Neural progenitor cell (in vitro differentiated cells): ENCODE results near the gene MAPK4. TPM values are rescaled to one million over a fixed set of nuclear protein-coding genes. Genes with fewer than 3 reads are reported as not detected.

Experiments used
- DNase-seq: peaks from one replicate; pipeline ENCODE4 v3.0.0-alpha.2; 2016; ENCODE audit warnings: low spot score
- H2AFZ ChIP-seq: fragments of 200-600 bp; sonication (generic); replicated peaks from 2 replicates; pipeline ENCODE4 v1.6.1; 2016; ENCODE audit warnings: antibody characterized with exemption
- H3F3A ChIP-seq: fragments of 200-600 bp; sonication (generic); 2 replicates; pipeline ENCODE4 v1.6.1; 2016; ENCODE audit warnings: antibody characterized with exemption, low read depth
- H3K27ac ChIP-seq: fragments of 200-600 bp; sonication (generic); 2 replicates; pipeline ENCODE4 v1.5.1; 2016; ENCODE audit warnings: mild to moderate bottlenecking
- H3K27me3 ChIP-seq: fragments of 200-600 bp; sonication (generic); 2 replicates; pipeline ENCODE4 v1.6.1; 2016; ENCODE audit warnings: mild to moderate bottlenecking, moderate library complexity
- H3K36me3 ChIP-seq: fragments of 200-600 bp; sonication (generic); 2 replicates; pipeline ENCODE4 v1.5.1; 2016
- H3K4me1 ChIP-seq: fragments of 200-600 bp; sonication (generic); 2 replicates; pipeline ENCODE4 v1.6.1; 2016; ENCODE audit warnings: mixed run types
- H3K4me2 ChIP-seq: fragments of 200-600 bp; sonication (generic); 2 replicates; pipeline ENCODE4 v1.6.1; 2016
- H3K4me3 ChIP-seq: fragments of 200-600 bp; sonication (generic); 2 replicates; pipeline ENCODE4 v1.5.1; 2016
- H3K79me2 ChIP-seq: fragments of 200-600 bp; sonication (generic); 2 replicates; pipeline ENCODE4 v1.6.1; 2016; ENCODE audit warnings: low read depth
- H3K9ac ChIP-seq: fragments of 200-600 bp; sonication (generic); 2 replicates; pipeline ENCODE4 v1.6.1; 2016
- H3K9me3 ChIP-seq: fragments of 200-600 bp; sonication (generic); 2 replicates; pipeline ENCODE4 v1.5.1; 2016; ENCODE audit warnings: low read depth
- H4K20me1 ChIP-seq: fragments of 200-600 bp; sonication (generic); 2 replicates; pipeline ENCODE4 v1.6.1; 2016; ENCODE audit warnings: low read depth
- H3K27ac Mint-ChIP-seq: 3 replicates; pipeline ENCODE4 v1.8.0; 2021; ENCODE audit warnings: mixed read lengths
- H3K27me3 Mint-ChIP-seq: 2 replicates; pipeline ENCODE4 v1.8.0; 2022; ENCODE audit warnings: low read depth, mild to moderate bottlenecking, inconsistent platforms, moderate library complexity, mixed read lengths; ENCODE audit not compliant: insufficient read depth
- H3K36me3 Mint-ChIP-seq: 3 replicates; pipeline ENCODE4 v1.8.0; 2021; ENCODE audit warnings: mixed read lengths
- H3K4me1 Mint-ChIP-seq: 3 replicates; pipeline ENCODE4 v1.8.0; 2021; ENCODE audit warnings: mixed read lengths
- H3K4me3 Mint-ChIP-seq: 3 replicates; pipeline ENCODE4 v1.8.0; 2021; ENCODE audit warnings: mild to moderate bottlenecking, moderate library complexity, mixed read lengths
- H3K9me3 Mint-ChIP-seq: 3 replicates; pipeline ENCODE4 v1.8.0; 2020; ENCODE audit warnings: mixed read lengths
- CTCF ChIP-seq: fragments of 200-600 bp; sonication (generic); IDR thresholded peaks from 2 replicates; pipeline ENCODE4 v1.5.1; 2017; ENCODE audit warnings: antibody characterized with exemption, mild to moderate bottlenecking
- EZH2 ChIP-seq: fragments of 200-600 bp; sonication (generic); IDR thresholded peaks from 2 replicates; pipeline ENCODE4 v1.6.1; 2017; ENCODE audit warnings: antibody characterized with exemption, mild to moderate bottlenecking, moderate library complexity
- EZH2phosphoT487 ChIP-seq: fragments of 200-600 bp; sonication (generic); IDR thresholded peaks from 2 replicates; pipeline ENCODE4 v1.6.1; 2017; ENCODE audit warnings: antibody characterized with exemption
- total RNA-seq: library from RNA; depleted of rRNA; stranded (reverse); fragments of >200 nt; gene quantifications from 2 replicates; pipeline ENCODE4 v1.2.3, GENCODE V29; 2015; ENCODE audit warnings: low replicate concordance

MAPK4 gene
- total RNA-seq, 1 donor from 2014 or later, result 7.0 TPM

GRCh38 chr18:50722311-50722710 is 162.4 kb downstream of the MAPK4 start:
- no peaks in the 10 kb centered on the region for H4K20me1 ChIP-seq
- no peaks in the 10 kb centered on the region for H3K27me3 ChIP-seq
- H3K27me3 Mint-ChIP-seq, result peaks cover 2% of the 10 kb centered on the region
- H3K9ac ChIP-seq, result no peak overlapping the region
- H3K36me3 Mint-ChIP-seq, result peaks cover 32% of the 10 kb centered on the region
- H3K36me3 ChIP-seq, result no peaks in the 10 kb centered on the region
- H3K4me3 ChIP-seq, result no peak overlapping the region
- TF ChIP-seq EZH2, result no peak
- no peak for TF ChIP-seq CTCF
- TF ChIP-seq EZH2phosphoT487, result no peak
- H3K4me2 ChIP-seq, result no peak overlapping the region
- H3K4me1 Mint-ChIP-seq, result peaks cover 25% of the 10 kb centered on the region
- no peaks in the 10 kb centered on the region for H3F3A ChIP-seq
- no peak overlapping the region for H2AFZ ChIP-seq
- H3K4me1 ChIP-seq, result peaks cover 6% of the 10 kb centered on the region
- no peak for DNase-seq
- H3K27ac Mint-ChIP-seq, result no peak overlapping the region
- H3K79me2 ChIP-seq, result no peaks in the 10 kb centered on the region
- no peak overlapping the region for H3K27ac ChIP-seq
- H3K9me3 ChIP-seq, result no peaks in the 10 kb centered on the region
- H3K9me3 Mint-ChIP-seq, result no peaks in the 10 kb centered on the region
- no peak overlapping the region for H3K4me3 Mint-ChIP-seq

GRCh38 chr18:50724751-50725151 is 164.9 kb downstream of the MAPK4 start:
- DNase-seq, result no peak
- Mint-ChIP-seq H3K9me3 (no peaks in the 10 kb centered on the region), H3K27me3 (peaks cover 2% of the 10 kb centered on the region), H3K36me3 (peaks cover 30% of the 10 kb centered on the region), H3K4me3 (no peak overlapping the region), H3K4me1 (peaks cover 18% of the 10 kb centered on the region), H3K27ac (no peak overlapping the region)
- Histone ChIP-seq H3F3A (no peaks in the 10 kb centered on the region), H2AFZ (no peak overlapping the region), H3K9ac (no peak overlapping the region), H3K36me3 (no peaks in the 10 kb centered on the region), H3K4me3 (no peak overlapping the region), H3K4me1 (no peaks in the 10 kb centered on the region), H3K27me3 (no peaks in the 10 kb centered on the region), H3K9me3 (no peaks in the 10 kb centered on the region), H4K20me1 (no peaks in the 10 kb centered on the region), H3K4me2 (no peak overlapping the region), H3K27ac (no peak overlapping the region), H3K79me2 (no peaks in the 10 kb centered on the region)
- TF ChIP-seq EZH2phosphoT487 (no peak), CTCF (no peak), EZH2 (no peak)

GRCh38 chr18:50726960-50727589 is 167.2 kb downstream of the MAPK4 start:
- H3K4me3 ChIP-seq, result no peak overlapping the region
- no peaks in the 10 kb centered on the region for H3K27me3 ChIP-seq
- H3K36me3 ChIP-seq, result no peaks in the 10 kb centered on the region
- no peak for TF ChIP-seq CTCF
- no peak for TF ChIP-seq EZH2
- no peak for TF ChIP-seq EZH2phosphoT487
- H3K27ac Mint-ChIP-seq, result no peak overlapping the region
- peaks cover 31% of the 10 kb centered on the region for H3K36me3 Mint-ChIP-seq
- H3K9me3 ChIP-seq, result no peaks in the 10 kb centered on the region
- H3K79me2 ChIP-seq, result no peaks in the 10 kb centered on the region
- H3K4me1 Mint-ChIP-seq, result peaks cover 13% of the 10 kb centered on the region
- H2AFZ ChIP-seq, result no peak overlapping the region
- H3K9ac ChIP-seq, result no peak overlapping the region
- no peaks in the 10 kb centered on the region for H3F3A ChIP-seq
- no peak overlapping the region for H3K27ac ChIP-seq
- DNase-seq, result no peak
- no peaks in the 10 kb centered on the region for H4K20me1 ChIP-seq
- no peak overlapping the region for H3K4me2 ChIP-seq
- no peaks in the 10 kb centered on the region for H3K9me3 Mint-ChIP-seq
- no peaks in the 10 kb centered on the region for H3K4me1 ChIP-seq
- peaks cover 6% of the 10 kb centered on the region for H3K27me3 Mint-ChIP-seq
- no peak overlapping the region for H3K4me3 Mint-ChIP-seq
